Pancreas (tissue), 10 donors: ENCODE measurements around the gene UBAC2. TPM values are rescaled to one million over a fixed set of nuclear protein-coding genes. Genes with fewer than 3 reads are reported as not detected.

Experiments
- ATAC-seq, 4 donors: fragments of 200-7000 bp; cut with Tn5 transposase; one replicate each; pipeline versions ENCODE4 v1.8.0 to v1.9.1; 2020; ENCODE audit warnings: mild to moderate bottlenecking in 4 of 4, moderate library complexity in 4 of 4
- DNase-seq, 6 donors: peaks; one replicate each; pipeline ENCODE4 v3.0.0-alpha.2; 2020
- FAIRE-seq: peaks from 2 replicates; lab custom pipeline; 2012; peaks lifted over from hg19 to GRCh38; lab: Jason Lieb, UNC
- H3K27ac ChIP-seq, 4 donors: fragments of 200-600 bp; sonication (generic); 1 replicate in 3 of 4; 2 replicates in 1 of 4; pipeline versions ENCODE4 v1.5.0 to v1.8.0; 2020
- H3K27me3 ChIP-seq, 4 donors: fragments of 200-600 bp; one replicate each; pipeline ENCODE4 v1.8.0; 2021
- H3K36me3 ChIP-seq, 3 donors: fragments of 200-600 bp; sonication (generic) in 1 of 3; one replicate each; pipeline versions ENCODE4 v1.5.0 to v1.8.0; 2020 to 2021
- H3K4me1 ChIP-seq, 3 donors: fragments of 200-600 bp; one replicate each; pipeline ENCODE4 v1.8.0; 2021
- H3K4me3 ChIP-seq, 4 donors: fragments of 200-600 bp; sonication (generic) in 2 of 4; one replicate each; pipeline versions ENCODE4 v1.5.0 to v1.8.0; 2020 to 2021
- H3K9me3 ChIP-seq, 4 donors: fragments of 200-600 bp; one replicate each; pipeline ENCODE4 v1.8.0; 2021
- WGBS, 2 donors: extraction: QIAGEN DNeasy Blood & Tissue Kit; methylation state at CpG; one replicate each; pipeline ENCODE4 v1.1.7; 2013; 5-methylcytosine and 5-hydroxymethylcytosine counted together
- intact Hi-C, 3 donors: fragments of 100-400 bp; cut with DNase I; formaldehyde crosslinking; loops; one replicate each; pipeline versions ENCODE4 v1.11.1 to v1.14.2; 2022
- polyA plus RNA-seq, 2 donors: library from polyadenylated mRNA; stranded (reverse); fragments of 200-250 nt; gene quantifications; one replicate each; pipeline ENCODE4 v1.2.3, GENCODE V29; 2013
- total RNA-seq, 6 donors: library from RNA; stranded (reverse); fragmentation: NEBNext Ultra II Directional in 4 of 6; extraction: Animal tissue kit (Norgen Biotek cat#: 25700) in 4 of 6; gene quantifications; one replicate each; pipeline versions ENCODE4 v1.2.1 to v1.2.4, GENCODE V29; 2021 to 2023
- TF ChIP-seq, protein P1 (sequence below), 4 donors: fragments of 200-600 bp; sonication (generic) in 3 of 4; IDR thresholded peaks; one replicate each; pipeline versions ENCODE4 v1.5.0 to v1.8.0; 2021; ENCODE audit warnings: antibody characterized with exemption in 4 of 4
- donor health status: healthy with polysubstance abuse.
- donor health status: DM: no; HTN: no; CAD: no; lungs with moderate emphysema.
- donor health status: DM: no; HTN: no; CAD: no.
- donor health status: control.
- donor health status: control.
- donor health status: Bipolar disorder and iron deficiency.
- donor health status: DM: yes; HTN: yes; CAD: no.
- donor health status: DM: no; HTN: no; CAD: no.
- donor health status: DM: no; HTN: no; CAD: no.
- donor health status: DM: yes; HTN: yes; CAD: no.

UBAC2 gene
- total and polyA plus RNA-seq, 8 donors: 17.5 to 29.5 (median 26.9) TPM

- intact Hi-C loops: no loop called here
- H3K27ac ChIP-seq: no peak overlapping the region
- no peaks in the 10 kb centered on the region for H3K36me3 ChIP-seq
- WGBS, 2 donors: 92% methylated on average over 7 of the region's 7 CpGs
- H3K4me3 ChIP-seq: no peak overlapping the region
- TF ChIP-seq, protein P1, sequence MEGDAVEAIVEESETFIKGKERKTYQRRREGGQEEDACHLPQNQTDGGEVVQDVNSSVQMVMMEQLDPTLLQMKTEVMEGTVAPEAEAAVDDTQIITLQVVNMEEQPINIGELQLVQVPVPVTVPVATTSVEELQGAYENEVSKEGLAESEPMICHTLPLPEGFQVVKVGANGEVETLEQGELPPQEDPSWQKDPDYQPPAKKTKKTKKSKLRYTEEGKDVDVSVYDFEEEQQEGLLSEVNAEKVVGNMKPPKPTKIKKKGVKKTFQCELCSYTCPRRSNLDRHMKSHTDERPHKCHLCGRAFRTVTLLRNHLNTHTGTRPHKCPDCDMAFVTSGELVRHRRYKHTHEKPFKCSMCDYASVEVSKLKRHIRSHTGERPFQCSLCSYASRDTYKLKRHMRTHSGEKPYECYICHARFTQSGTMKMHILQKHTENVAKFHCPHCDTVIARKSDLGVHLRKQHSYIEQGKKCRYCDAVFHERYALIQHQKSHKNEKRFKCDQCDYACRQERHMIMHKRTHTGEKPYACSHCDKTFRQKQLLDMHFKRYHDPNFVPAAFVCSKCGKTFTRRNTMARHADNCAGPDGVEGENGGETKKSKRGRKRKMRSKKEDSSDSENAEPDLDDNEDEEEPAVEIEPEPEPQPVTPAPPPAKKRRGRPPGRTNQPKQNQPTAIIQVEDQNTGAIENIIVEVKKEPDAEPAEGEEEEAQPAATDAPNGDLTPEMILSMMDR (IDR thresholded peaks at IDR 0.05): no peak
- ATAC-seq: no peak
- H3K4me1 ChIP-seq: no peaks in the 10 kb centered on the region
- DNase-seq: no peak
- no peaks in the 10 kb centered on the region for H3K27me3 ChIP-seq
- H3K9me3 ChIP-seq: no peaks in the 10 kb centered on the region
- FAIRE-seq: no peak
These were observed 162.7 kb downstream of the UBAC2 start for GRCh38 chr13:99363391-99363790.

DNA sequence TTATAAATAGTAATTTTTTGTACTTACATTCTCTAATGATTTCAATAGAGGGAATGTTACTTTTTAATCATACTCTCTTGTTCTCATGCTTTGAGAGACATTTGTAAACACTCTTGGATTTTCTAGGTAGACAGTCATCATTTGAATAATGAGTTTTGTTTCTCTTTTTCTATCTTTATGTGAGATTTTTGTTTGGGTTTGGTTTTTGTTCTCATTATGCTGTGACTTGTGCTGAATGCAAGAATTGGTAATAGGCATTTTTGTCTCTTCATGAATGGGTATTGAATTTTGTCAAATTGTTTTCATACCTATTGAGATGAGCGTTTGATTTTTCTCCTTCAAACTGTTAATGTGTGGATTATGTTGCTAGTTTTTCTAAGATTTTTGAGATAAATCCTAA lies 163.3 kb downstream of the UBAC2 start:
- intact Hi-C loops: no loop called here
- H3K27me3 ChIP-seq: no peaks in the 10 kb centered on the region
- ATAC-seq (no peak), FAIRE-seq (no peak), DNase-seq (no peak)
- WGBS, 2 donors: 76 to 79% methylated on average over 1 of the region's 1 CpG
- TF ChIP-seq, protein P1 (IDR thresholded peaks at IDR 0.05): no peak
- no peaks in the 10 kb centered on the region for H3K4me1 ChIP-seq
- H3K9me3 ChIP-seq: no peaks in the 10 kb centered on the region
- no peak overlapping the region for H3K27ac ChIP-seq
- no peaks in the 10 kb centered on the region for H3K36me3 ChIP-seq
- H3K4me3 ChIP-seq: no peak overlapping the region

DNA sequence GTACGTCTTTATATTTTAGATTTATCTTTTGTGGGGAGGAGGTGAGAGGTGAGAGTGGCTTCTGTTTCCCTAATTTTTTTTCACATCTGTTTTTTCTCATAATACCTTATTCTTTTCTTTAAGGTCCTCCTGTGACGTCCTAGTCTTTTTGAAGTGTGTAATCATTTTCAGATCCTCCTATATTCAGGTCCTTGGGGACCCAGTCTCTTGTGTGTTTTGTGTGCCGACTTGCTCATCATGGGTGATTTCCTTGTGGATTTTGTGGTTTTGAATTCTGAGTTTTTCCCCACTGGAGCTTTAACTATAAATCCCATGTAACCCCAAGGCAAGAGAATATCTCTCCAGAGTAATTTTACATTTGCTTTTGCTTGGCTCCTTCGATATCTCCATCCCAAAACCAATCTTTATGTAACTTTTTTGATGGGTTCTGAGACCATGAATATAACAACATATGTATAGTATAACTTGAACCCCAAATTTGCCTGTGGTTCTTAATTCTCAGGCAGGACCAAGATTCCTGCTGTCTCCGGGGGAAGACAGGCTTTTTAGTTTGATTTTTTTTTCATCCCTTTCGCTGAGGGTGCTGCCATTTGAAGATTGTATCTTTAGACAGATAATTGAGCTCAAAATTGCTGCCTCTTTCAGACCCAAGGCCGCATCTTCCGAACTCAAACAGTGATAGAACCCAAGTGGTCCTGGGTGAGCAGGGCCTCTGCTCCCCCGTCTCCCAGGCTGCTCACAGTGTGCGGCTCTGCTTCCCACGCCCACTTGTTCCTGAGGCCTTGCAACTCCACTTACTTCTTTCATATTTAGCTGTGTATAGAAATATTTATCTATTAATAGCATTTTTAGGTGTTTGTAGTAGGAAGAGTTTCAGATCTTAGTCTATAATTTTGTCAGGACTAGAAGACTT lies 165.7 kb downstream of the UBAC2 start:
- ATAC-seq: no peak
- intact Hi-C loops: no loop called here

GRCh38 chr13:99367106-99367616 lies 166.5 kb downstream of the UBAC2 start:
- Histone ChIP-seq H3K4me1 (no peaks in the 10 kb centered on the region), H3K27ac (no peak overlapping the region), H3K9me3 (no peaks in the 10 kb centered on the region), H3K4me3 (no peak overlapping the region), H3K36me3 (no peaks in the 10 kb centered on the region), H3K27me3 (no peaks in the 10 kb centered on the region)
- WGBS, 2 donors: 86 to 89% methylated on average over 7 of the region's 7 CpGs
- intact Hi-C loops: no loop called here
- no peak for FAIRE-seq
- no peak for ATAC-seq
- TF ChIP-seq, protein P1 (IDR thresholded peaks at IDR 0.05): no peak
- DNase-seq: no peak

More for the DNA sequence above, 165.7 kb downstream of the UBAC2 start:
- Histone ChIP-seq H3K9me3 (no peaks in the 10 kb centered on the region), H3K27ac (no peak overlapping the region), H3K36me3 (no peaks in the 10 kb centered on the region), H3K4me1 (no peaks in the 10 kb centered on the region), H3K27me3 (no peaks in the 10 kb centered on the region), H3K4me3 (no peak overlapping the region)
- FAIRE-seq: no peak
- TF ChIP-seq, protein P1 (IDR thresholded peaks at IDR 0.05): no peak
- DNase-seq: no peak
- WGBS, 2 donors: 89 to 95% methylated on average over 11 of the region's 11 CpGs
